Neuronal stem cell (in vitro differentiated cells): ENCODE data around the gene RAB26.

ENCODE experiments used
- DNase-seq: peaks from one replicate; pipeline ENCODE4 v3.0.0-alpha.2; 2013; ENCODE audit warnings: low spot score
- H2AFZ ChIP-seq: one replicate; pipeline ENCODE4 v1.6.1; 2013; ENCODE audit warnings: mild to moderate bottlenecking, low read length, inconsistent platforms
- H2AK5ac ChIP-seq: 2 replicates; pipeline ENCODE4 v1.6.1; 2013; ENCODE audit warnings: low read depth, mild to moderate bottlenecking, inconsistent platforms, low read length, moderate library complexity, mixed read lengths
- H2BK120ac ChIP-seq: 2 replicates; pipeline ENCODE4 v1.6.1; 2013; ENCODE audit warnings: low read depth, mild to moderate bottlenecking, inconsistent platforms, low read length, moderate library complexity, mixed read lengths
- H2BK12ac ChIP-seq: one replicate; pipeline ENCODE4 v1.6.1; 2013; ENCODE audit warnings: low read length, inconsistent platforms
- H2BK15ac ChIP-seq: 2 replicates; pipeline ENCODE4 v1.6.1; 2013; ENCODE audit warnings: mild to moderate bottlenecking, low read length, inconsistent platforms, mixed read lengths
- H2BK5ac ChIP-seq: one replicate; pipeline ENCODE4 v1.6.1; 2013; ENCODE audit warnings: inconsistent platforms, mild to moderate bottlenecking, low read length, moderate library complexity
- H3K14ac ChIP-seq: one replicate; pipeline ENCODE4 v1.6.1; 2013; ENCODE audit warnings: low read length, inconsistent platforms
- H3K18ac ChIP-seq: 2 replicates; pipeline ENCODE4 v1.6.1; 2013; ENCODE audit warnings: low read length, inconsistent platforms
- H3K23ac ChIP-seq: 2 replicates; pipeline ENCODE4 v1.6.1; 2013; ENCODE audit warnings: low read depth, mild to moderate bottlenecking, mixed read lengths, low read length, inconsistent platforms; ENCODE audit not compliant: poor library complexity
- H3K27ac ChIP-seq: replicated peaks from 3 replicates; pipeline ENCODE4 v1.5.1; 2013; ENCODE audit warnings: low read length, inconsistent platforms
- H3K27me3 ChIP-seq, 3 experiments: 2 replicates each; pipeline ENCODE4 v1.6.1; 2013; ENCODE audit warnings: low read length in 3 of 3, mild to moderate bottlenecking in 2 of 3, inconsistent platforms in 1 of 3, low read depth in 1 of 3, mixed read lengths in 1 of 3, moderate library complexity in 1 of 3; ENCODE audit not compliant: control insufficient read depth in 3 of 3, insufficient read depth in 3 of 3
- H3K36me3 ChIP-seq, 2 donors: replicated peaks in 1 of 2; 2 replicates each; pipeline ENCODE4 v1.6.1; 2013; ENCODE audit warnings: low read length in 2 of 2; ENCODE audit not compliant: control insufficient read depth in 2 of 2, insufficient read depth in 2 of 2
- H3K4ac ChIP-seq: 2 replicates; pipeline ENCODE4 v1.6.1; 2013; ENCODE audit warnings: inconsistent platforms, mild to moderate bottlenecking, low read length, moderate library complexity
- H3K4me1 ChIP-seq, 2 donors: 1 replicate in 1 of 2; 2 replicates in 1 of 2; pipeline ENCODE4 v1.6.1; 2013; ENCODE audit warnings: low read length in 2 of 2, low read depth in 1 of 2; ENCODE audit not compliant: control insufficient read depth in 2 of 2, insufficient read depth in 1 of 2
- H3K4me2 ChIP-seq: one replicate; pipeline ENCODE4 v1.6.1; 2013; ENCODE audit warnings: mild to moderate bottlenecking, low read length, inconsistent platforms; ENCODE audit not compliant: insufficient read depth, poor library complexity, severe bottlenecking
- H3K4me3 ChIP-seq, 2 donors: 2 replicates each; pipeline ENCODE4 v1.5.1; 2013; ENCODE audit warnings: low read length in 2 of 2, mild to moderate bottlenecking in 2 of 2, inconsistent platforms in 1 of 2, moderate library complexity in 1 of 2
- H3K79me1 ChIP-seq: one replicate; pipeline ENCODE4 v1.6.1; 2013; ENCODE audit warnings: low read depth, mild to moderate bottlenecking, inconsistent platforms, low read length, moderate library complexity
- H3K9ac ChIP-seq: one replicate; pipeline ENCODE4 v1.6.1; 2013; ENCODE audit warnings: mild to moderate bottlenecking, low read depth, low read length, inconsistent platforms; ENCODE audit not compliant: poor library complexity
- H3K9me3 ChIP-seq, 2 donors: replicated peaks in 1 of 2; 2 replicates each; pipeline versions ENCODE3 to v1.6.1; 2013; ENCODE audit warnings: low read length in 2 of 2, mild to moderate bottlenecking in 2 of 2, inconsistent platforms in 1 of 2, low read depth in 1 of 2, mixed read lengths in 1 of 2, moderate library complexity in 1 of 2; ENCODE audit not compliant: control insufficient read depth in 2 of 2, insufficient read depth in 1 of 2
- H4K8ac ChIP-seq: one replicate; pipeline ENCODE4 v1.6.1; 2013; ENCODE audit warnings: low read depth, mild to moderate bottlenecking, inconsistent platforms, low read length, moderate library complexity
- H4K91ac ChIP-seq: one replicate; pipeline ENCODE4 v1.6.1; 2013; ENCODE audit warnings: low read length, low read depth, mild to moderate bottlenecking, inconsistent platforms; ENCODE audit not compliant: poor library complexity
- WGBS, 2 donors: extraction: QIAGEN DNeasy Blood & Tissue Kit; methylation state at CpG; one replicate each; pipeline ENCODE4 v1.1.7; 2013; ENCODE audit warnings: missing lambda C conversion rate in 2 of 2, mixed read lengths in 1 of 2; ENCODE audit not compliant: insufficient read length in 2 of 2, insufficient replicate concordance in 1 of 2; ENCODE audit errors: extremely low coverage in 2 of 2; 5-methylcytosine and 5-hydroxymethylcytosine counted together

RAB26 gene

GRCh38 chr16:2176047-2176446, 27.6 kb downstream of the RAB26 start:
- H4K91ac ChIP-seq, result no peak overlapping the region
- H3K4me3 ChIP-seq, result no peak overlapping the region
- no peak overlapping the region for H3K4me2 ChIP-seq
- no CpG with 5 or more reads among the region's 23 CpGs for WGBS, 2 donors
- DNase-seq, result no peak
- no peak overlapping the region for H3K27ac ChIP-seq
- peak overlapping the region; percentile 38 for H3K14ac ChIP-seq
- H4K8ac ChIP-seq, result no peak overlapping the region
- peaks cover 7% of the 10 kb centered on the region for H3K79me1 ChIP-seq
- no peak overlapping the region for H2AFZ ChIP-seq
- H3K27me3 ChIP-seq, result no peaks in the 10 kb centered on the region
- peak overlapping the region; percentile 65 for H3K23ac ChIP-seq
- H3K9me3 ChIP-seq, result no peaks in the 10 kb centered on the region
- H2AK5ac ChIP-seq, result no peak overlapping the region
- peak overlapping the region; percentile 71 for H2BK5ac ChIP-seq
- H2BK15ac ChIP-seq, result no peak overlapping the region
- H3K4me1 ChIP-seq, result no peaks in the 10 kb centered on the region
- no peak overlapping the region for H2BK12ac ChIP-seq
- no peak overlapping the region for H3K9ac ChIP-seq
- H3K18ac ChIP-seq, result no peak overlapping the region
- H3K4ac ChIP-seq, result no peak overlapping the region
- no peak overlapping the region for H2BK120ac ChIP-seq
- peaks cover 28 to 65% of the 10 kb centered on the region in 2 donors for H3K36me3 ChIP-seq

- H3K23ac ChIP-seq, result peak overlapping the region; percentile 20
Observed at GRCh38 chr16:2177101-2177500, 28.7 kb downstream of the RAB26 start.

GRCh38 chr16:2177561-2177960, 29.1 kb downstream of the RAB26 start:
- Histone ChIP-seq H3K4me1 (peaks cover 0 to 3% of the 10 kb centered on the region in 2 donors), H3K27me3 (no peaks in the 10 kb centered on the region), H2AFZ (no peak overlapping the region), H3K9ac (no peak overlapping the region), H2AK5ac (no peak overlapping the region), H3K18ac (no peak overlapping the region), H4K91ac (no peak overlapping the region), H2BK120ac (no peak overlapping the region), H3K9me3 (no peaks in the 10 kb centered on the region), H4K8ac (no peak overlapping the region), H3K23ac (no peak overlapping the region), H2BK5ac (peak overlapping the region; percentile 5), H2BK15ac (no peak overlapping the region), H3K27ac (no peak overlapping the region), H3K4me3 (no peak overlapping the region), H3K4me2 (no peak overlapping the region), H3K4ac (no peak overlapping the region), H3K79me1 (peaks cover 2% of the 10 kb centered on the region), H3K14ac (no peak overlapping the region), H3K36me3 (peaks cover 25 to 63% of the 10 kb centered on the region in 2 donors), H2BK12ac (no peak overlapping the region)
- DNase-seq, result no peak
- WGBS, 2 donors, result no CpG with 5 or more reads among the region's 20 CpGs

More at GRCh38 chr16:2177101-2177500, 28.7 kb downstream of the RAB26 start:
- Histone ChIP-seq H3K4me3 (no peak overlapping the region), H3K27ac (no peak overlapping the region), H2BK120ac (no peak overlapping the region), H2BK5ac (peak overlapping the region; percentile 5), H3K79me1 (peaks cover 2% of the 10 kb centered on the region), H3K4me1 (peaks cover 0 to 3% of the 10 kb centered on the region in 2 donors), H4K91ac (no peak overlapping the region), H2BK15ac (no peak overlapping the region), H3K9ac (no peak overlapping the region), H2AFZ (no peak overlapping the region), H3K14ac (peak overlapping the region; percentile 21), H3K36me3 (peaks cover 25 to 61% of the 10 kb centered on the region in 2 donors), H3K18ac (no peak overlapping the region), H3K4ac (no peak overlapping the region), H3K4me2 (no peak overlapping the region), H4K8ac (no peak overlapping the region), H2BK12ac (no peak overlapping the region), H2AK5ac (no peak overlapping the region), H3K27me3 (no peaks in the 10 kb centered on the region), H3K9me3 (no peaks in the 10 kb centered on the region)
- no CpG with 5 or more reads among the region's 18 CpGs for WGBS, 2 donors
- DNase-seq, result no peak

- no peak overlapping the region for H2BK120ac ChIP-seq
- H3K14ac ChIP-seq, result no peak overlapping the region
- peaks cover 27 to 61% of the 10 kb centered on the region in 2 donors for H3K36me3 ChIP-seq
- H2BK15ac ChIP-seq, result no peak overlapping the region
- no peak overlapping the region for H3K23ac ChIP-seq
- H3K4me3 ChIP-seq, result no peak overlapping the region
- no peak overlapping the region for H4K8ac ChIP-seq
- no peak overlapping the region for H4K91ac ChIP-seq
- H3K4me1 ChIP-seq, result peaks cover 0 to 3% of the 10 kb centered on the region in 2 donors
- no peak overlapping the region for H2AFZ ChIP-seq
- H3K18ac ChIP-seq, result peak overlapping the region; percentile 57
- H3K9ac ChIP-seq, result no peak overlapping the region
- H2AK5ac ChIP-seq, result peak overlapping the region; percentile 83
- no peaks in the 10 kb centered on the region for H3K27me3 ChIP-seq
- no peak overlapping the region for H2BK12ac ChIP-seq
- H3K4me2 ChIP-seq, result peak overlapping the region; percentile 18
- no peak overlapping the region for H2BK5ac ChIP-seq
- WGBS, 2 donors, result no CpG with 5 or more reads among the region's 106 CpGs
- peaks cover 2% of the 10 kb centered on the region for H3K79me1 ChIP-seq
- H3K4ac ChIP-seq, result no peak overlapping the region
- DNase-seq, result no peak
- H3K27ac ChIP-seq, result no peak overlapping the region
- no peaks in the 10 kb centered on the region for H3K9me3 ChIP-seq
Observed at GRCh38 chr16:2178321-2179106, 30.1 kb downstream of the RAB26 start.
